Measurements from ENCODE around the gene MAPT.

MAPT gene

DNA sequence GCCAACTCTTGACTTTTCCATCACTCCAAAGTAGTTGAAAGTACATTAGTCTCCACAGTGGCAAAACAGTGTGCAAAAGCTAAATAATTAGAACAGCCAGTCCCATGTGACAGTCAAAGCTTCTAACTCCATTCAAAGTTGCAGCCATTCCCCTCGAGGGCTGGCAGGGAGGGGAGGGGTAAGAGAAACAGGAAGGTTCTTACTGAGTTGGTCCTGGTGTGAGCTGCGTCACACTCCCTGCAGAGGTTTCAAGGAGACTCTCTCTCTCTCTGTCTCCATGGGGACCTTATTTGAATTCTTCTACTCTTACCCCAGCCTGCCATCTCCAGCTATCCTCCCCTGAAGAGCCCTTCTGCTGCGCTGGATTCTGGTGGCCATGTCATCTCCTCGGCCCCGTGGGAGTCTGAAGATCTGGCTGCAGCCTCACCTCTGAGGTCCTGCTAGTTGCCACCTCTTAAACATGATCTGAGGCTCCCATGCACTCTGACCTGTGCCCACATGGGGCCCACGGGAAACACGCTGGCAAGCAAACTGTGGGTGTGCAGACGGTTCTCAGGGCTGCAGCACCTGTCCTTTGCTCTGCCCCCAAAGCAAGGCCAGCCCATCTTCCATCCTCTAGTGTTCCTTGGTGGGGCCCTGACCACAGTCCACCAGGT is 81.4 kb downstream of the MAPT start:
- DNase-seq, result no peak

DNA sequence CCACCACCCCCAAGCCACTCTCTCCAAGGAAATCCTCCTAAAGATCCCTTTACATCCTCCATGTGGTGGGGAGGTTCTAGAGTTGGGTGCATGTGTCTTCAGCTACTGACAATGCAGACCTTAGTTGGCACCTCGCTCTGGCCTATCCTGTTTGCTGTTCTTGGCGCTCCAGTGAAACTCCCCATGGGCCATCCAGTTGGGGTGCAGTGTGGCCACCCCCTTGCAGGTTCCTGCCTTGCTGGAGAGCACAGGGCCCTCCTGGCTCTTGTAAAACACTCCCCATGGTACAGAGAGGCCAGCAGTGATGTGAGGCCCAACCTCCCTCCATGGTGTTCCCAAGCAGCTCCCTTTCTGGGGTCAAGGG is 82.0 kb downstream of the MAPT start:
- DNase-seq, result no peak

DNA sequence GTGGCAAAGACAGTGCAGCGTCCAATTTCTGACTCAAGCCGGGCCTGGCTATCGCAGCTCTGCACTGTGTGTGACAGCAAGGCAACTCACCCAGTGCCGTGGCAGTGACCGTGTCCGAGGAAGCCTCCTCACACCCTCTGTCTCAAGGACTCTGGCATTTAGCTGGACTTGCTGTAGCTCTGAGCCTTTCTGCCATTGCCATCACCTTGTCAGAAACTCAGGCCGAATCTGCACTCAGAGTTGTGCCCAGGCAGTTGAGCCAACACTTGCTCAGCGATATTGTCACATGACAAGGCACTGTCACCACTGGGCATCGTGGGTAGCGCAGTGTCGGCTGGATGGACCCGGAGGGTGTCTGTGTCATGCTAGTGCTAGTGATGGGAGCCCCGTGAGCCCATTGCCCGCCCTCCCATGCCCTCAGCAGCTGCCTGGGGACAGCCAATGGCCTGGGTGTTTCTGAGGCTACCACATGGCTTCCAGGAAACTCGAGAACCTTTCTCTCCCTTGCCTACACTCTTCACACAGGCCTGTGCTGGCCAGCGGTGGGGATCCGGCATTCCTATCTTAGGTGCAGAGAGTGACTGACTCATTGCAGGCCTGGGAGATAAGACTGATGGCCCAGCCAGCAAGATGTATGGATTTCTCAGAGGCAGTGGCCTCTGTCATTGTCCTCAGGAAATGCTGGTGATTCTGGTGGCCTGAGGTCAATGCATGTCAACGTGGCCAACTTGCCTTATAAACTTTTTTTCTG is 82.6 kb downstream of the MAPT start:
- no peak for DNase-seq

- DNase-seq, result no peak
Observed at GRCh38 chr17:45977506-45977824, 83.1 kb downstream of the MAPT start.

DNA sequence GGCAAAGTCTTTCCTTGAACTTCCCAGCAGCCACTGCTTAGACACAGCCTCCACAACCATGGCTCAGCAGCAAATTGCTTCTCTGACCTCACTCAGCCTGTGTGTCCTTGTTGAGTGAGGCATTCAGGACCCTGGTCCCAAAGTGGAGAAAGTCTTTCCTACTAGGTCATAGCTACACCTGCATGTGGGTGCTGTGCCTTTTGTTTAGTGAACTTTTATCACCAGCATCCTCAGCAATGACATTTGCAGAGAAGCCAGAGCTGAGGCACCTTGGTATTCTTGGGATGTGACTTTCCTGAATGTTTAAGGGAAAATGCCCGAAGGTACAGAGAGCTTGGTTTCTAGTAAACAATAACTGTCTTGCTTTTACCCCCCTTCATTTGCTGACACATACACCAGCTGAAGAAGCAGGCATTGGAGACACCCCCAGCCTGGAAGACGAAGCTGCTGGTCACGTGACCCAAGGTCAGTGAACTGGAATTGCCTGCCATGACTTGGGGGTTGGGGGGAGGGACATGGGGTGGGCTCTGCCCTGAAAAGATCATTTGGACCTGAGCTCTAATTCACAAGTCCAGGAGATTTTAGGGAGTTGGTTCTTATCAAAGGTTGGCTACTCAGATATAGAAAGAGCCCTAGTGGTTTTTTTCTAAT is 83.7 kb downstream of the MAPT start:
- no peak for DNase-seq

GRCh38 chr17:45979137-45979536 is 84.8 kb downstream of the MAPT start:
- DNase-seq, result no peak

- DNase-seq, result no peak
Observed at GRCh38 chr17:45980855-45981254, 86.5 kb downstream of the MAPT start.

DNA sequence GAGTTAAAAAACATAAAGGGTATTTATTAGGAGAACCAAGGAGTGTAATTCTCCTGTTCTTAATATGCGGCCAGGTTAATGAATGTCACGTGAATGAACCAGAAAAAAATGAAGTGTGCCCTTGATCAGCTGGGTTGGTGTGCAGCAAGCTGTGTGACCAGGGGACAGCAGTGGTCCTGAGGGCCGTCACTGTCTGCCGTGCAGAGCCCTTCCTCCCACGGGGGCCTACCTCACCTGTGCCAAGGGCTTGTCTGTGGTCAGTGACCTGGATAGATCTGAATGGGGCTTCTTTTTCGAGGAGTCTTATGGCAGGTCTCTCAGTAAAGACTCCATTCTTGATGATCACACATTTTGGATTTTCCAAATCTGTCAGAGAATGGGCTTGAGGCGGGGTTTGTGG is 87.0 kb downstream of the MAPT start:
- DNase-seq, result no peak

- DNase-seq, result no peak
Observed at GRCh38 chr17:45982791-45983613, 88.6 kb downstream of the MAPT start.

- DNase-seq, result no peak
Observed at GRCh38 chr17:45983614-45984310, 89.4 kb downstream of the MAPT start.

GRCh38 chr17:45984368-45984767 is 90.0 kb downstream of the MAPT start:
- DNase-seq, result no peak

DNA sequence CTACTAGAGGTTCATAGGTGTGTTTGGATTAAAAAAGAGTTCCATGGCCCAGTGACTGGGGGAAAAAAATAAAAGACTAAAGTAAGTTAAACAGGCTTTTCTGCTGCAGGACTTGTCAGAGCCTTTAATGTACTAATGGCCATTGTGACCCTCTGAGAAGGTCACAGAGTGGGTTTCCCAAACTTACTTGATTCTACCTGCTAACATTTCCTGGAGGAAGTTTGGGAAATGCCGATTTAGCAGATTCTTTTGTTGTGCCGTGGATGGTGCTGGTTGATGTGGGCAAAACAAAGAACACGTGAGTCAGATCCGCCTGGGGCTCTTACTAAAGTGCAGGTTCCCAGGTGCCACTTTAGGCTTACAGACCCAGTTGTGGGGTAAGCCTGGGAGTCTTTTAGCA is 91.1 kb downstream of the MAPT start:
- no peak for DNase-seq

- DNase-seq, result no peak
Observed at GRCh38 chr17:45986056-45986455, 91.7 kb downstream of the MAPT start.

DNA sequence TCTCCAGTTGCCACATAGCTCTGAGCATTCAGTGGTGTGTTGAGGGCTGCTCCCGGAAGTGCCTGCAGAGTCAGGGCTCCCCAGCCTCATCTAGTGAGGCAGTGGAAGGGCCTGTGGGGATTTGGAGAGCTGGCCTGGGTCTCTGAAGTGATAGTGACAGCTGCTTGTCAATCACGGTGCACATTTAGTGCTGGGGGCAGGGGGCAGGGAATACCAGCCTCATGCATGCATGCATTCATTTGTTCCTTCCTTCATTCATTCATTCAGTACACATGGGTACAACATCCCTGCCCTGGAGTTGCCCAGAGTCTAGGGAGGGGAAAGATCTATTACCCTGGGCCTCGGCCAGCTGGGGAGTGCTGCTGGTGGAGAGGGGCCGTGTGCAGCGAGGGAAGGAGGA is 93.4 kb downstream of the MAPT start:
- DNase-seq, result no peak

DNA sequence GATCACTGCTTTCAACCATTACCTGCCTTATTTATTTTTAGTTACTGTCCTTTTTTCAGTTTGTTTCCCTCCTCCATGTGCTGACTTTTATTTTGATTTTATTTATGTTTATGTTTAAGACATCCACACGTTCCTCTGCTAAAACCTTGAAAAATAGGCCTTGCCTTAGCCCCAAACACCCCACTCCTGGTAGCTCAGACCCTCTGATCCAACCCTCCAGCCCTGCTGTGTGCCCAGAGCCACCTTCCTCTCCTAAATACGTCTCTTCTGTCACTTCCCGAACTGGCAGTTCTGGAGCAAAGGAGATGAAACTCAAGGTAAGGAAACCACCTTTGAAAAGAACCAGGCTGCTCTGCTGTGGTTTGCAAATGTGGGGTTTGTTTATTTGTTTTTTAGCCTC is 95.4 kb downstream of the MAPT start:
- DNase-seq, result no peak

GRCh38 chr17:45990886-45991285 is 96.5 kb downstream of the MAPT start:
- DNase-seq, result no peak

- DNase-seq, result no peak
Observed at GRCh38 chr17:45991341-45991740, 97.0 kb downstream of the MAPT start.

- DNase-seq, result no peak
Observed at GRCh38 chr17:45992175-45992574, 97.8 kb downstream of the MAPT start.

- DNase-seq, result no peak
Observed at GRCh38 chr17:45992904-45993303, 98.5 kb downstream of the MAPT start.

- no peak for DNase-seq
Observed at GRCh38 chr17:45993962-45994627, 99.7 kb downstream of the MAPT start.

GRCh38 chr17:45994987-45995386 is 100.6 kb downstream of the MAPT start:
- DNase-seq, result no peak

DNA sequence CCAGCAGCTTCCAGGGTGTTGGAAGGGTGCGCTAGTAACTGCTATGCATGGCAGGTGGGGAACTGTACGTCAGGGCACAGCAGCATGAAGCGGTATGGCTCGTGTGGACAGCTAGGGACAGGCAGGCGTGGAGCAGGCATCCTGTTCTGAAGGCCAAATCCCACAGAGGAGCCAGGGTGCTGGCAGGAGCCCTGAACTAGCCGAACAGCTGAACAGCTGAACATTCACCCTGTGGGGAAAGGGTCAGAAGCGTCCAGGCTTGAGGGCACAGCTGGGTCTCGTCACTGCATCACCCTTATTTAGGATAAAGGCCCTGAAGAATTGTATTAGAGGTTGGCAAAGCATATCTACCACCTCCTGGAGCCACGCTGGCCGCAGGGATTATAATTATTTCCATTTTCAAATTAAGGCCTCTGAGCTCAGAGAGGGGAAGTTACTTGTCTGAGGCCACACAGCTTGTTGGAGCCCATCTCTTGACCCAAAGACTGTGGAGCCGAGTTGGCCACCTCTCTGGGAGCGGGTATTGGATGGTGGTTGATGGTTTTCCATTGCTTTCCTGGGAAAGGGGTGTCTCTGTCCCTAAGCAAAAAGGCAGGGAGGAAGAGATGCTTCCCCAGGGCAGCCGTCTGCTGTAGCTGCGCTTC is 101.4 kb downstream of the MAPT start:
- DNase-seq, result no peak
